K562 (cell line): ENCODE measurements around the gene DYRK1A. TPM values are rescaled to one million over a fixed set of nuclear protein-coding genes. Genes with fewer than 3 reads are reported as not detected.
A peak's percentile ranks its signal among the peaks of the same experiment; 100 is the strongest.

ENCODE experiments used
- EP300 ChIP-seq: IDR thresholded peaks from 2 replicates; pipeline ENCODE4 v1.6.1; 2012; ENCODE audit warnings: low read length, improper control_type of control experiment
- KDM1A ChIP-seq, 2 experiments: fragments of 450-650 bp; IDR thresholded peaks; 2 replicates each; pipeline ENCODE4 v1.6.1; 2016; ENCODE audit warnings: mild to moderate bottlenecking in 2 of 2
- NCOA2 ChIP-seq, 2 experiments: fragments of 450-650 bp; IDR thresholded peaks; 2 replicates each; pipeline ENCODE4 v1.6.1; 2018; ENCODE audit warnings: mild to moderate bottlenecking in 2 of 2, moderate library complexity in 1 of 2; ENCODE audit not compliant: partially characterized antibody in 2 of 2
- NONO ChIP-seq, 2 experiments: fragments of 200-400 bp in 1 of 2; fragments of 450-650 bp in 1 of 2; formaldehyde crosslinking in 1 of 2; IDR thresholded peaks; 2 replicates each; pipeline ENCODE4 v1.6.1; 2017; ENCODE audit warnings: low read depth in 2 of 2, mild to moderate bottlenecking in 2 of 2, moderate library complexity in 2 of 2, low read length in 1 of 2
- RBM25 ChIP-seq: fragments of 200-400 bp; formaldehyde crosslinking; IDR thresholded peaks from 2 replicates; pipeline ENCODE4 v1.6.1; 2018; ENCODE audit warnings: low read length, low read depth, moderate library complexity; ENCODE audit not compliant: severe bottlenecking
- RUNX1 ChIP-seq: sonication (generic); IDR thresholded peaks from 2 replicates; pipeline ENCODE4 v1.6.1; 2016; ENCODE audit warnings: antibody characterized with exemption, low read depth
- ZEB2 ChIP-seq: fragments of 450-650 bp; IDR thresholded peaks from 2 replicates; pipeline ENCODE4 v1.6.1; 2016
- ZNF239 ChIP-seq: fragments of 250-450 bp; sonication (Bioruptor Pico); IDR thresholded peaks from 2 replicates; pipeline ENCODE4 v1.4.0; 2020; ENCODE audit warnings: mild to moderate bottlenecking
- ZNF584 ChIP-seq: fragments of 200-800 bp; sonication (Bioruptor generic); IDR thresholded peaks from 2 replicates; pipeline ENCODE4 v1.6.1; 2016; ENCODE audit warnings: low read depth, mild to moderate bottlenecking, missing genetic modification characterization, missing compliant biosample characterization
- ZNF766 ChIP-seq: fragments of 200-800 bp; sonication (Bioruptor generic); conservative IDR thresholded peaks from 2 replicates; pipeline ENCODE4 v1.6.1; 2016; ENCODE audit warnings: missing genetic modification characterization, missing compliant biosample characterization
- polyA plus RNA-seq, 8 experiments: library from polyadenylated mRNA; depleted of rRNA in 4 of 8; stranded (reverse) in 5 of 8; unstranded in 3 of 8; fragments of >200 nt; fragmentation: Nextera tagmentation in 2 of 8; fragmentation: Illumina TruSeq in 1 of 8; extraction: Ambion mirVana in 2 of 8; extraction: Trizol in 1 of 8; gene quantifications; 2 replicates each; pipeline versions ENCODE4 v1.2.1 to v1.2.3, GENCODE V29; 2011 to 2014; ENCODE audit warnings: inconsistent platforms in 1 of 8, missing spikeins in 1 of 8
- total RNA-seq, 7 experiments: library from RNA; depleted of rRNA in 6 of 7; stranded (reverse); fragments of >200 nt in 6 of 7; fragmentation: Illumina TruSeq in 2 of 7; extraction: Trizol in 2 of 7; gene quantifications; 2 replicates each; pipeline versions ENCODE4 v1.2.1 to v1.2.3, GENCODE V29; 2011 to 2021; ENCODE audit warnings: low replicate concordance in 1 of 7
- TF ChIP-seq, protein P1 (sequence below), 3 experiments: IDR thresholded peaks in 2 of 3; conservative IDR thresholded peaks in 1 of 3; 2 replicates each; pipeline ENCODE4 v1.5.1; 2011 to 2012; ENCODE audit warnings: low read length in 3 of 3, mild to moderate bottlenecking in 3 of 3, control low read depth in 2 of 3, improper control_type of control experiment in 1 of 3, inconsistent platforms in 1 of 3, low read depth in 1 of 3, mixed read lengths in 1 of 3, moderate library complexity in 1 of 3; ENCODE audit not compliant: insufficient read depth in 2 of 3
- TF ChIP-seq, protein P2 (sequence below): IDR thresholded peaks from 2 replicates; pipeline ENCODE4 v1.6.1; 2016; ENCODE audit warnings: missing genetic modification characterization, missing compliant biosample characterization
- TF ChIP-seq, protein P3 (sequence below): sonication (generic); formaldehyde crosslinking; IDR thresholded peaks from 2 replicates; pipeline ENCODE4 v1.8.0; 2023; ENCODE audit warnings: missing genetic modification reagents, mild to moderate bottlenecking, borderline replicate concordance
- TF ChIP-seq, protein P4 (sequence below): fragments of 450-650 bp; conservative IDR thresholded peaks from 2 replicates; pipeline ENCODE4 v1.6.1; 2016; ENCODE audit warnings: missing genetic modification characterization, low read depth, mild to moderate bottlenecking, control low read depth, missing compliant biosample characterization

DYRK1A gene
- total and polyA plus RNA-seq, 9 of the 15 experiments (the other 6 are each of a cell fraction or from before 2014, with no cell fraction given) = 3.7 to 64.8 (median 42.3) TPM

DNA sequence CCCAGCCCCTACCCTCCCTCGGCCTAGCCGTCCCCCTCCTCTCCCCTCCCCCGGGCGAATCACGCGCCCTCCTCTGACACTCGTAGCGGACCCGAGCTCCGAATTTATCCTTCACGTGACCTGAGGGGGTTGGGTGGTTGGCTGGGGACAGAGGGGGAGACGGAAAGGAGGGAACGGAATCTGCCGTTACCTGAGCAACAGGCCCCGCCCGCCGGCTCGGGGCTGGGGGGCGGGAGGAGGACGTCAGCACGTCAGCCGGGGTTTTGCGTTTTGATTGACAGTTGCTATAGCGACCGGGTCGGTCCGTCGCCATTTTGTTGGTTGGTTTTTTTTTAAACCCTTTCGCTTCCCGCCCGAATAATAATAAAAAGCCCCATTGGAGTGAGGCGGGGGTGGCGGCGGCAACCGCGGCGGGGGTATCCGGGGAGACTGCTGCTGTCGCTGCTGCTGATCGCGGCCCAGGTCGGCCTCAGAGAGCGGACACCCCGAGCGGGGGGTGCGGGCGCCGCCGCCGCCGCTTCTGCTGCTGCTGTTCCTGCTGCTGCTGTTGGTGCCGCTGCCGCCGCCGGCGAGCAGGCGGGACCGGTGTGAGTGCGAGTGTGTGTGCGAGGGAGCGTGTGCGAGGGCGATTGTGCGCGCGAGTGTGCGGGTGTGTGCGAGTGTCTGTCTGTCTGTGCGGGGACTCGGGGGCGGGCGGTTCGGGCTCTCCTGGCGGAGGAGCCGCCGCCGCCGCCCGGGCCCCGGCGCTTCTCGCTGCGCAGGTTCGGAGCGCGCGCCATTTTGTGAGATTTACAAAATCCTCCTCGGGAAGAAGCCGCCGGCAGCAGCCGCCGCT is at the start of gene DYRK1A (continued):
- TF ChIP-seq, protein P1, sequence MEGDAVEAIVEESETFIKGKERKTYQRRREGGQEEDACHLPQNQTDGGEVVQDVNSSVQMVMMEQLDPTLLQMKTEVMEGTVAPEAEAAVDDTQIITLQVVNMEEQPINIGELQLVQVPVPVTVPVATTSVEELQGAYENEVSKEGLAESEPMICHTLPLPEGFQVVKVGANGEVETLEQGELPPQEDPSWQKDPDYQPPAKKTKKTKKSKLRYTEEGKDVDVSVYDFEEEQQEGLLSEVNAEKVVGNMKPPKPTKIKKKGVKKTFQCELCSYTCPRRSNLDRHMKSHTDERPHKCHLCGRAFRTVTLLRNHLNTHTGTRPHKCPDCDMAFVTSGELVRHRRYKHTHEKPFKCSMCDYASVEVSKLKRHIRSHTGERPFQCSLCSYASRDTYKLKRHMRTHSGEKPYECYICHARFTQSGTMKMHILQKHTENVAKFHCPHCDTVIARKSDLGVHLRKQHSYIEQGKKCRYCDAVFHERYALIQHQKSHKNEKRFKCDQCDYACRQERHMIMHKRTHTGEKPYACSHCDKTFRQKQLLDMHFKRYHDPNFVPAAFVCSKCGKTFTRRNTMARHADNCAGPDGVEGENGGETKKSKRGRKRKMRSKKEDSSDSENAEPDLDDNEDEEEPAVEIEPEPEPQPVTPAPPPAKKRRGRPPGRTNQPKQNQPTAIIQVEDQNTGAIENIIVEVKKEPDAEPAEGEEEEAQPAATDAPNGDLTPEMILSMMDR (IDR thresholded peaks at IDR 0.05 in 2 of 3, conservative IDR thresholded peaks at IDR 0.05 in 1 of 3; ENCODE audit: insufficient read depth in 2 of 3, low read depth in 1 of 3, low read length in 3 of 3) = no peak
- TF ChIP-seq ZNF239 (CRISPR knock-in tag) (no peak), RUNX1 (no peak), NCOA2 (IDR thresholded peaks at IDR 0.05; ENCODE audit: partially characterized antibody in 2 of 2) (no peak), ZNF766 (CRISPR knock-in tag) (0 out of 2 replicates have a peak, but pooled peaks have one; percentile 15), NONO (IDR thresholded peaks at IDR 0.05; ENCODE audit: low read depth in 2 of 2, low read length in 1 of 2) (peak in 1 of 2 experiments; percentile 77; a peak in 2 of 4 replicates), ZNF584 (CRISPR knock-in tag) (no peak), EP300 (peak; percentile 65), RBM25 (no peak), ZEB2 (no peak), KDM1A (IDR thresholded peaks at IDR 0.05) (peak in 1 of 2 experiments; percentile 19; a peak in 1 of 4 replicates)
- TF ChIP-seq, protein P2, sequence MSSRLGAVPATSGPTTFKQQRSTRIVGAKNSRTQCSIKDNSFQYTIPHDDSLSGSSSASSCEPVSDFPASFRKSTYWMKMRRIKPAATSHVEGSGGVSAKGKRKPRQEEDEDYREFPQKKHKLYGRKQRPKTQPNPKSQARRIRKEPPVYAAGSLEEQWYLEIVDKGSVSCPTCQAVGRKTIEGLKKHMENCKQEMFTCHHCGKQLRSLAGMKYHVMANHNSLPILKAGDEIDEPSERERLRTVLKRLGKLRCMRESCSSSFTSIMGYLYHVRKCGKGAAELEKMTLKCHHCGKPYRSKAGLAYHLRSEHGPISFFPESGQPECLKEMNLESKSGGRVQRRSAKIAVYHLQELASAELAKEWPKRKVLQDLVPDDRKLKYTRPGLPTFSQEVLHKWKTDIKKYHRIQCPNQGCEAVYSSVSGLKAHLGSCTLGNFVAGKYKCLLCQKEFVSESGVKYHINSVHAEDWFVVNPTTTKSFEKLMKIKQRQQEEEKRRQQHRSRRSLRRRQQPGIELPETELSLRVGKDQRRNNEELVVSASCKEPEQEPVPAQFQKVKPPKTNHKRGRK (tag) = no peak
- TF ChIP-seq, protein P3, sequence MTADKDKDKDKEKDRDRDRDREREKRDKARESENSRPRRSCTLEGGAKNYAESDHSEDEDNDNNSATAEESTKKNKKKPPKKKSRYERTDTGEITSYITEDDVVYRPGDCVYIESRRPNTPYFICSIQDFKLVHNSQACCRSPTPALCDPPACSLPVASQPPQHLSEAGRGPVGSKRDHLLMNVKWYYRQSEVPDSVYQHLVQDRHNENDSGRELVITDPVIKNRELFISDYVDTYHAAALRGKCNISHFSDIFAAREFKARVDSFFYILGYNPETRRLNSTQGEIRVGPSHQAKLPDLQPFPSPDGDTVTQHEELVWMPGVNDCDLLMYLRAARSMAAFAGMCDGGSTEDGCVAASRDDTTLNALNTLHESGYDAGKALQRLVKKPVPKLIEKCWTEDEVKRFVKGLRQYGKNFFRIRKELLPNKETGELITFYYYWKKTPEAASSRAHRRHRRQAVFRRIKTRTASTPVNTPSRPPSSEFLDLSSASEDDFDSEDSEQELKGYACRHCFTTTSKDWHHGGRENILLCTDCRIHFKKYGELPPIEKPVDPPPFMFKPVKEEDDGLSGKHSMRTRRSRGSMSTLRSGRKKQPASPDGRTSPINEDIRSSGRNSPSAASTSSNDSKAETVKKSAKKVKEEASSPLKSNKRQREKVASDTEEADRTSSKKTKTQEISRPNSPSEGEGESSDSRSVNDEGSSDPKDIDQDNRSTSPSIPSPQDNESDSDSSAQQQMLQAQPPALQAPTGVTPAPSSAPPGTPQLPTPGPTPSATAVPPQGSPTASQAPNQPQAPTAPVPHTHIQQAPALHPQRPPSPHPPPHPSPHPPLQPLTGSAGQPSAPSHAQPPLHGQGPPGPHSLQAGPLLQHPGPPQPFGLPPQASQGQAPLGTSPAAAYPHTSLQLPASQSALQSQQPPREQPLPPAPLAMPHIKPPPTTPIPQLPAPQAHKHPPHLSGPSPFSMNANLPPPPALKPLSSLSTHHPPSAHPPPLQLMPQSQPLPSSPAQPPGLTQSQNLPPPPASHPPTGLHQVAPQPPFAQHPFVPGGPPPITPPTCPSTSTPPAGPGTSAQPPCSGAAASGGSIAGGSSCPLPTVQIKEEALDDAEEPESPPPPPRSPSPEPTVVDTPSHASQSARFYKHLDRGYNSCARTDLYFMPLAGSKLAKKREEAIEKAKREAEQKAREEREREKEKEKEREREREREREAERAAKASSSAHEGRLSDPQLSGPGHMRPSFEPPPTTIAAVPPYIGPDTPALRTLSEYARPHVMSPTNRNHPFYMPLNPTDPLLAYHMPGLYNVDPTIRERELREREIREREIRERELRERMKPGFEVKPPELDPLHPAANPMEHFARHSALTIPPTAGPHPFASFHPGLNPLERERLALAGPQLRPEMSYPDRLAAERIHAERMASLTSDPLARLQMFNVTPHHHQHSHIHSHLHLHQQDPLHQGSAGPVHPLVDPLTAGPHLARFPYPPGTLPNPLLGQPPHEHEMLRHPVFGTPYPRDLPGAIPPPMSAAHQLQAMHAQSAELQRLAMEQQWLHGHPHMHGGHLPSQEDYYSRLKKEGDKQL = no peak
- TF ChIP-seq, protein P4, sequence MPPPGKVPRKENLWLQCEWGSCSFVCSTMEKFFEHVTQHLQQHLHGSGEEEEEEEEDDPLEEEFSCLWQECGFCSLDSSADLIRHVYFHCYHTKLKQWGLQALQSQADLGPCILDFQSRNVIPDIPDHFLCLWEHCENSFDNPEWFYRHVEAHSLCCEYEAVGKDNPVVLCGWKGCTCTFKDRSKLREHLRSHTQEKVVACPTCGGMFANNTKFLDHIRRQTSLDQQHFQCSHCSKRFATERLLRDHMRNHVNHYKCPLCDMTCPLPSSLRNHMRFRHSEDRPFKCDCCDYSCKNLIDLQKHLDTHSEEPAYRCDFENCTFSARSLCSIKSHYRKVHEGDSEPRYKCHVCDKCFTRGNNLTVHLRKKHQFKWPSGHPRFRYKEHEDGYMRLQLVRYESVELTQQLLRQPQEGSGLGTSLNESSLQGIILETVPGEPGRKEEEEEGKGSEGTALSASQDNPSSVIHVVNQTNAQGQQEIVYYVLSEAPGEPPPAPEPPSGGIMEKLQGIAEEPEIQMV (tag) = no peak
